Psoas muscle (tissue), 8 donors: ENCODE results near the gene EIF4B. TPM values are rescaled to one million over a fixed set of nuclear protein-coding genes. Genes with fewer than 3 reads are reported as not detected.

Source experiments
- ATAC-seq, 4 donors: fragments of 200-7000 bp; cut with Tn5 transposase; one replicate each; pipeline ENCODE4 v1.9.1; 2020; ENCODE audit warnings: moderate library complexity in 3 of 4, mild to moderate bottlenecking in 2 of 4
- DNase-seq, 2 donors: peaks; one replicate each; pipeline ENCODE4 v3.0.0-alpha.2; 2020
- H3K27ac ChIP-seq: fragments of 200-600 bp; one replicate; pipeline ENCODE4 v1.8.0; 2022
- H3K27me3 ChIP-seq, 3 donors: fragments of 200-600 bp in 1 of 3; one replicate each; pipeline versions ENCODE4 v1.6.1 to v1.8.0; 2013 to 2022; ENCODE audit warnings: low read length in 2 of 3, mild to moderate bottlenecking in 2 of 3, moderate library complexity in 1 of 3; ENCODE audit not compliant: insufficient read depth in 3 of 3
- H3K36me3 ChIP-seq, 2 donors: fragments of 200-600 bp in 1 of 2; one replicate each; pipeline versions ENCODE4 v1.6.1 to v1.8.0; 2013 to 2022; ENCODE audit warnings: low read depth in 1 of 2, mild to moderate bottlenecking in 1 of 2, moderate library complexity in 1 of 2; ENCODE audit not compliant: insufficient read depth in 1 of 2
- H3K4me1 ChIP-seq: fragments of 200-600 bp; one replicate; pipeline ENCODE4 v1.8.0; 2022
- H3K4me3 ChIP-seq: fragments of 200-600 bp; one replicate; pipeline ENCODE4 v1.8.0; 2022; ENCODE audit warnings: mild to moderate bottlenecking
- H3K9me3 ChIP-seq: fragments of 200-600 bp; one replicate; pipeline ENCODE4 v1.8.0; 2022
- CTCF ChIP-seq: fragments of 200-600 bp; IDR thresholded peaks from one replicate; pipeline ENCODE4 v1.8.0; 2022; ENCODE audit warnings: antibody characterized with exemption
- WGBS, 3 donors: extraction: QIAGEN DNeasy Blood & Tissue Kit; methylation state at CpG; one replicate each; pipeline versions ENCODE4 v1.1.6 to v1.1.7; 2013; 5-methylcytosine and 5-hydroxymethylcytosine counted together
- intact Hi-C, 2 donors: fragments of 100-400 bp; cut with DNase I; formaldehyde crosslinking; loops; one replicate each; pipeline versions ENCODE4 v1.11.0 to v1.14.2; 2022
- polyA plus RNA-seq, 3 donors: library from polyadenylated mRNA; stranded (reverse); fragments of 200-250 nt; gene quantifications; one replicate each; pipeline ENCODE4 v1.2.3, GENCODE V29; 2013
- total RNA-seq, 4 donors: library from RNA; stranded (reverse); fragmentation: NEBNext Ultra II Directional in 2 of 4; extraction: Animal tissue kit (Norgen Biotek cat#: 25700) in 2 of 4; gene quantifications; one replicate each; pipeline versions ENCODE4 v1.2.1 to v1.2.4, GENCODE V29; 2021 to 2023
- donor health status: healthy with polysubstance abuse.
- donor health status: DM: no; HTN: no; CAD: no; lungs with moderate emphysema.
- donor health status: Bipolar disorder and iron deficiency.
- donor health status: healthy.
- donor health status: DM: yes; HTN: yes; CAD: no.
- donor health status: DM: no; HTN: no; CAD: no.
- donor health status: DM: no; HTN: no; CAD: no.
- donor health status: DM: yes; HTN: yes; CAD: no.

EIF4B gene
- total and polyA plus RNA-seq, 7 donors, result 150 to 669 (median 565) TPM

GRCh38 chr12:53042607-53043454 is 36.6 kb downstream of the EIF4B start:
- H3K9me3 ChIP-seq, result no peaks in the 10 kb centered on the region
- no peaks in the 10 kb centered on the region for H3K27me3 ChIP-seq
- no peak overlapping the region for H3K4me3 ChIP-seq
- WGBS, 3 donors, result 51 to 65% (median 54%) methylated on average over 7 of the region's 7 CpGs
- TF ChIP-seq CTCF, result no peak
- H3K4me1 ChIP-seq, result peaks cover 24% of the 10 kb centered on the region
- ATAC-seq (no peak), DNase-seq (no peak)
- intact Hi-C loops, result no loop called here
- H3K27ac ChIP-seq, result no peak overlapping the region
- H3K36me3 ChIP-seq, result peaks cover 6 to 50% of the 10 kb centered on the region in 2 donors

GRCh38 chr12:53044052-53044581 is 37.9 kb downstream of the EIF4B start:
- no peak overlapping the region for H3K4me3 ChIP-seq
- peaks cover 28% of the 10 kb centered on the region for H3K4me1 ChIP-seq

GRCh38 chr12:53044896-53045695 is 38.8 kb downstream of the EIF4B start:
- Histone ChIP-seq H3K27me3 (no peaks in the 10 kb centered on the region), H3K27ac (peak overlapping the region; percentile 98), H3K4me3 (peak overlapping the region; percentile 84), H3K9me3 (no peaks in the 10 kb centered on the region), H3K36me3 (peaks cover 0 to 28% of the 10 kb centered on the region in 2 donors), H3K4me1 (peaks cover 33% of the 10 kb centered on the region)
- no peak for TF ChIP-seq CTCF
- intact Hi-C loops, result loop anchor here in 1 of 2 donors (5.0 kb wide), 1 partner anchor 38 kb away; the partner anchor contains the start of gene EIF4B
- DNase-seq (peak in 1 of 2 donors; percentile 14), ATAC-seq (no peak)
- 61 to 73% (median 68%) methylated on average over 4 of the region's 4 CpGs for WGBS, 3 donors

More at GRCh38 chr12:53044052-53044581, 37.9 kb downstream of the EIF4B start:
- WGBS, 3 donors, result 37 to 53% (median 38%) methylated on average over 10 of the region's 10 CpGs
- H3K27ac ChIP-seq, result peak overlapping the region; percentile 98
- ATAC-seq, result no peak
- H3K9me3 ChIP-seq, result no peaks in the 10 kb centered on the region
- TF ChIP-seq CTCF, result no peak
- peak in 1 of 2 donors; percentile 20 for DNase-seq
- no peaks in the 10 kb centered on the region for H3K27me3 ChIP-seq
- H3K36me3 ChIP-seq, result peaks cover 3 to 37% of the 10 kb centered on the region in 2 donors
- intact Hi-C loops, result no loop called here

- no peak for TF ChIP-seq CTCF
- intact Hi-C loops, result loop anchor here in 1 of 2 donors (5.0 kb wide), 1 partner anchor 38 kb away; the partner anchor contains the start of gene EIF4B
- 26 to 32% (median 30%) methylated on average over 5 of the region's 5 CpGs for WGBS, 3 donors
- ATAC-seq (no peak), DNase-seq (peak in 1 of 2 donors; percentile 24)
- Histone ChIP-seq H3K27me3 (no peaks in the 10 kb centered on the region), H3K27ac (peak overlapping the region; percentile 98), H3K36me3 (peaks cover 0 to 22% of the 10 kb centered on the region in 2 donors), H3K4me1 (peaks cover 33% of the 10 kb centered on the region), H3K9me3 (no peaks in the 10 kb centered on the region), H3K4me3 (peak overlapping the region; percentile 84)
Measured at GRCh38 chr12:53045696-53046045, 39.4 kb downstream of the EIF4B start.
